ENCODE results near the gene SPINT3. TPM values are rescaled to one million over a fixed set of nuclear protein-coding genes. Genes with fewer than 3 reads are reported as not detected.

The SPINT3 gene
- total and polyA plus RNA-seq, 2 of the 8 experiments (the other 6 are each of a cell fraction or from before 2014, with no cell fraction given) = not detected

DNA sequence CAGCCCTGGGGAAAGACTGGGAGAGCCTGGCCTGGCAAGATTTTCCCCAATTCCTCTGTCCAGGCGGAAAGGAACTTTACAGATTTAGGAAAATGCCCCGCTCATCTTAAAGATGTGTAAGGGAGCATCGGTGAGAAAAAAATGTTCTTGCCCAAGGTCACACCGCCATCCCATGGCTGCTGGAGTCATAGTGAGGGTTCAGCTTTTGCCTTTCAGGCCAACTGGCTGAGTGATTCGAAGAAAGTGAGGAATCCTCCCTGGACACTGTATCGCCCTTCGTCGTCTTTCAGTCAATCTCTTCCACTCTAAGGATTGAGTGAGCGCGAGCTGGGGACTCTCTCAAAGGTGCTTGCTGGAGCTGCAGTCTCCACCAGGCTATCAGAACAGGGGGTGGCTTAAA, 44.5 kb downstream of the SPINT3 start (continued):
- TF ChIP-seq BACH1 (IDR thresholded peaks at IDR 0.05; ENCODE audit: low read length) = no peak
- no peak for TF ChIP-seq NANOG (IDR thresholded peaks at IDR 0.05; ENCODE audit: insufficient read depth, low read depth, low read length, poor library complexity, severe bottlenecking)
